HG03439 (cell line): ENCODE data around the gene KLK10.
"Not testable (repeated sequence)": the region's sequence is repeated elsewhere in the genome, so short reads cannot be mapped to it uniquely, and the experiment has no call there.

ENCODE experiments used
- ATAC-seq: cut with Tn5 transposase; IDR thresholded peaks from one replicate; pipeline ENCODE4 v1.9.1; 2021; ENCODE audit warnings: mild to moderate bottlenecking, moderate library complexity; ENCODE audit not compliant: unreplicated experiment

The KLK10 gene

GRCh38 chr19:50969810-50970209, 49.7 kb downstream of the KLK10 start:
- not testable (repeated sequence) for ATAC-seq

- ATAC-seq, result no peak
These were observed 50.1 kb downstream of the KLK10 start, which contains the start of gene KLK6 for GRCh38 chr19:50969413-50969760. Gene KLK6 (minus strand): TSS chr19:50969591. CDS start chr19:50968104, 1,487 bp downstream.

- ATAC-seq, result no peak
These were observed 50.6 kb downstream of the KLK10 start for GRCh38 chr19:50968716-50969412.

DNA sequence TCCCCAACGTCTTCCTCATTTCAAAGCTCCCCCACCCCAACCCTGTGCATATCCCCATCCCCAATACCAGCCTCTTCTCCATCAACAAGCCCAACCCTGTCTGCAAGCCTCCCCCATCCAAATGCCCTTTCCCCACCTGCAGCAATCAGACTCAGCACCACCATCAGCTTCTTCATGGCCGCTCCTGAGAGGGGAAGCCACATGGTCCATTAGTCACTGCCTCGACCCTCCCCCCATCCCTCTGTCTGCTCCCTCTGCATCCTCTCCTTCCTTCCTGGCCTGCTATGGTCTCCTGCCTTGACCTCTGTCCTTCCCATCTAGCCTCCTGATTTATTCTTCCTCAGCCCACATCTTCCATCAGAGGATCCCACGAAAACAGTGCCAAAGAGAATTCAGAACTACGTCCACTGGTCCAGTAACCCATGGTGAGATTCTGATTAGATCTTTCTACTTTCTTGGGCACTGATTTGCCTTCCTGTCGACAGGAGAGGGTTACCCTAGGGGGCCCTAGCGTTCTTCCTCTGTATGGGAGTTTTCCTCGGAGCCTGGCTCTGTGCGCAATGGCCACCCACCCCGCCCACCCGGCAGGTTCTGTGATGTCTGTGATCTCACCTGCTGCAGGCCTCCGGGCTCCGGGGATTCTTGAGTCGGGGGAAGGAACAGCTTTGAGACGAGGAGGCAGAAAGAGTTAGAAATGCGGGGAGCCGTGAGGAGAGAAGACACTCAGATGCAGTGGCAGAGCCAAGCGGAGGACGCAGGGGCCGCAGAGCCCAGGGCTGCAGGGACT, 51.4 kb downstream of the KLK10 start:
- ATAC-seq, result no peak

DNA sequence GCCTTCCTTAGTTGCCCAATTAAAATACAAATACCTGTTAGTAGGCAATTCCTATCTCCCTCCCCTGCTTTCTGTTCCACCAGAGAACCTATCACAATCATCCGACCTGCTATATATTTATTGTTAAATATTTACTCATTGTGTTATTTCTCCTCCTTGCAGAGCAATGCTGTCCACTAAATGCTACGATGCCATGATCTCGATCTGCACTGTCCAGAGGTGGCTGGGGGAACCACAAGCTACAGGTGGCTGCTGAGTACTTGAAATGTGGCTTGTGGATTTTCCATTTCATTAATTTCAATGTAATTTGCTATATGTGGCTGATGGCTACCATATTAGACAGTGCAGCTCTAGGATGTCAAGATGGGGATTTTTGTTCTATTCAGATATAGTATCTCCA, 55.2 kb downstream of the KLK10 start:
- no peak for ATAC-seq

DNA sequence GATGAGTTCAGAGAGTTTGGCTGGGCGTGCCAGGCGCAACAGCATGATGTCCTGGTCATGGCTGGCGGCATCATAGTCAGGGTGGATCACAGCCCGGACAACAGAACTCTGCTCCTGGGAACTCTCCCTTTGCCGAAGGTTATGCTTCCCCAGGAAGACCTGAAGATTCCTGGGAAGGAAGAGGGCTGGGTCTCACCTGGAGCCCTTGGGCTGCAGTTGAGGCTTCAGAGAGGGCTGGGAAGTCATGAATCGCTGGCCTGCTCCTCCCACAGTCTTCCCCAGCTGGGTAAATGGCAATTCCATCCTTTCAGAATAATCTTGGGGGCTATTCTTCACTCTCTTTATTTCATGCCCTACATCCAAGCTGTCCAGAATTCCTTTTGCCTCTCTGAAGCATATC, 56.1 kb downstream of the KLK10 start:
- no peak for ATAC-seq
